DOHH2 (cell line): ENCODE measurements around the gene IL22RA2.

ENCODE experiments used
- H3F3A ChIP-seq: fragments of 200-600 bp; sonication (generic), shearing (Covaris generic); 2 replicates; pipeline ENCODE4 v1.6.0; 2016; ENCODE audit warnings: antibody characterized with exemption, mild to moderate bottlenecking; ENCODE audit not compliant: control insufficient read depth, insufficient read depth
- H3K27ac ChIP-seq: fragments of 200-600 bp; sonication (generic); 2 replicates; pipeline ENCODE4 v1.5.1; 2014; ENCODE audit warnings: low read depth, mild to moderate bottlenecking, low read length, moderate library complexity
- H3K27me3 ChIP-seq: fragments of 200-600 bp; sonication (generic); 2 replicates; pipeline ENCODE4 v1.6.1; 2014; ENCODE audit warnings: mild to moderate bottlenecking, low read length, mixed read lengths; ENCODE audit not compliant: control insufficient read depth
- H3K36me3 ChIP-seq: fragments of 200-600 bp; sonication (generic); 2 replicates; pipeline ENCODE4 v1.6.1; 2014; ENCODE audit warnings: mild to moderate bottlenecking, low read length, moderate library complexity, mixed read lengths; ENCODE audit not compliant: control insufficient read depth
- H3K4me1 ChIP-seq: fragments of 200-600 bp; sonication (generic); 2 replicates; pipeline ENCODE4 v1.6.1; 2014; ENCODE audit warnings: mild to moderate bottlenecking, low read length, mixed read lengths; ENCODE audit not compliant: control insufficient read depth
- H3K4me2 ChIP-seq: fragments of 200-600 bp; sonication (generic); 2 replicates; pipeline ENCODE4 v1.6.0; 2014; ENCODE audit warnings: mild to moderate bottlenecking, low read length, moderate library complexity
- H3K4me3 ChIP-seq: fragments of 200-600 bp; sonication (generic); 2 replicates; pipeline ENCODE4 v1.5.1; 2014; ENCODE audit warnings: mild to moderate bottlenecking, low read length, mixed read lengths
- H3K79me2 ChIP-seq: fragments of 200-600 bp; sonication (generic); 2 replicates; pipeline ENCODE4 v1.6.1; 2014; ENCODE audit warnings: mild to moderate bottlenecking, low read length, mixed read lengths; ENCODE audit not compliant: control insufficient read depth
- H3K9me2 ChIP-seq: fragments of 200-600 bp; sonication (generic); replicated peaks from 2 replicates; pipeline ENCODE4 v1.6.1; 2014; ENCODE audit warnings: mild to moderate bottlenecking, low read length, mixed read lengths; ENCODE audit not compliant: control insufficient read depth
- H3K9me3 ChIP-seq: fragments of 200-600 bp; sonication (generic); 2 replicates; pipeline ENCODE4 v1.6.1; 2014; ENCODE audit warnings: antibody characterized with exemption, low read length, mixed read lengths; ENCODE audit not compliant: control insufficient read depth, insufficient read depth
- H4K20me1 ChIP-seq: fragments of 200-600 bp; sonication (generic); 2 replicates; pipeline ENCODE4 v1.6.0; 2014; ENCODE audit warnings: low read depth, mild to moderate bottlenecking, antibody characterized with exemption, low read length, moderate library complexity; ENCODE audit not compliant: control insufficient read depth, insufficient read depth
- EZH2phosphoT487 ChIP-seq: fragments of 200-600 bp; sonication (generic); IDR thresholded peaks from 2 replicates; pipeline ENCODE4 v1.6.1; 2017; ENCODE audit warnings: borderline replicate concordance, mild to moderate bottlenecking, antibody characterized with exemption, low read length, moderate library complexity, mixed read lengths
- TF ChIP-seq, protein P1 (sequence below): fragments of 200-600 bp; sonication (generic); IDR thresholded peaks from one replicate; pipeline ENCODE4 v1.5.1; 2014; ENCODE audit warnings: antibody characterized with exemption, mild to moderate bottlenecking, low read depth, low read length; ENCODE audit not compliant: poor library complexity, severe bottlenecking

IL22RA2 gene

DNA sequence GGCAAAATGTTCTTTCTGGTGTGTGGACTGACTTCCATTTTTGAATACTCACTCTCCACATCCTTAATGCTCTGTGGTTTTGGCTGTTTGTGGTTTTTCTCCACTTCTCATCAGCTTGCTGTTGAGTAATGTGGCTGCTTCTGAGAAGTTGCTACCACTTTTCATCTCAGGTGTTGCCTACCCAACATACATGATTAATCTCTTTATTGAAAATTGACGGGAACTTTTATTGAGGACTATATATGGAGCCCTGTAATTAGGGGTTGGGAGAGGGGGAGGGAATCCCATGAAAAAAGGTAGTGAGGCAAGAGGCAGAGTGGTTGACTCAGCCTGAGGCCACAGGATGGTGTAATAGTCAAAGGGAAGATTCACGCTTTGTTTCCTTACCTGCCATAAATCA is 17.6 kb downstream of the IL22RA2 start:
- Histone ChIP-seq H3K36me3 (no peaks in the 10 kb centered on the region), H3K9me3 (peaks cover 3% of the 10 kb centered on the region; the same call in 1 of the 2 replicates), H3K9me2 (no peaks in the 10 kb centered on the region), H3K4me3 (no peak overlapping the region), H3K27ac (no peak overlapping the region), H4K20me1 (no peaks in the 10 kb centered on the region), H3F3A (no peaks in the 10 kb centered on the region), H3K4me1 (peaks cover 6% of the 10 kb centered on the region), H3K4me2 (no peak overlapping the region), H3K27me3 (no peaks in the 10 kb centered on the region), H3K79me2 (no peaks in the 10 kb centered on the region)
- no peak for TF ChIP-seq EZH2phosphoT487
- TF ChIP-seq, protein P1, sequence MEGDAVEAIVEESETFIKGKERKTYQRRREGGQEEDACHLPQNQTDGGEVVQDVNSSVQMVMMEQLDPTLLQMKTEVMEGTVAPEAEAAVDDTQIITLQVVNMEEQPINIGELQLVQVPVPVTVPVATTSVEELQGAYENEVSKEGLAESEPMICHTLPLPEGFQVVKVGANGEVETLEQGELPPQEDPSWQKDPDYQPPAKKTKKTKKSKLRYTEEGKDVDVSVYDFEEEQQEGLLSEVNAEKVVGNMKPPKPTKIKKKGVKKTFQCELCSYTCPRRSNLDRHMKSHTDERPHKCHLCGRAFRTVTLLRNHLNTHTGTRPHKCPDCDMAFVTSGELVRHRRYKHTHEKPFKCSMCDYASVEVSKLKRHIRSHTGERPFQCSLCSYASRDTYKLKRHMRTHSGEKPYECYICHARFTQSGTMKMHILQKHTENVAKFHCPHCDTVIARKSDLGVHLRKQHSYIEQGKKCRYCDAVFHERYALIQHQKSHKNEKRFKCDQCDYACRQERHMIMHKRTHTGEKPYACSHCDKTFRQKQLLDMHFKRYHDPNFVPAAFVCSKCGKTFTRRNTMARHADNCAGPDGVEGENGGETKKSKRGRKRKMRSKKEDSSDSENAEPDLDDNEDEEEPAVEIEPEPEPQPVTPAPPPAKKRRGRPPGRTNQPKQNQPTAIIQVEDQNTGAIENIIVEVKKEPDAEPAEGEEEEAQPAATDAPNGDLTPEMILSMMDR: no peak

DNA sequence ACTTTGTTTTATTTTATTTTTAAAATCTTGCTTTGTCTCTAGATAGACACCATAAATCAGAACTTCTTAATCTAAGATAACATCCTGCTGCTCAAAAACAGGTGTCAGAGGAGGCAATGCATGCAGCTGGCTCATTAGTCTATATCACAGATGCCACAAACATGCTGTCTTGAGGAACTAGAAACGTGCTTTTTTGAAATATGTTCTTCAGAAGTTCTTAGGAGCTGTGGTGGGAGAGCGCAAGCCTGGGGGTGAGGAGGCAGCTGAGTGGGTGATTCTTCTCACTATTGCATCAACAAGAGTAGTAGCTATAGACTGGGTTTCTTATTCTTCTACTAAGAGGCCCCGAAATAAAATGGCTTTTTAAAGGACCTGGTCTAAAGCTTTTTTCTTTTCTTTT is 23.4 kb downstream of the IL22RA2 start:
- H3K4me3 ChIP-seq: no peak overlapping the region
- no peaks in the 10 kb centered on the region for H3K79me2 ChIP-seq
- TF ChIP-seq EZH2phosphoT487: no peak
- TF ChIP-seq, protein P1: no peak
- H3K27me3 ChIP-seq: no peaks in the 10 kb centered on the region
- H3K36me3 ChIP-seq: no peaks in the 10 kb centered on the region
- H3K9me2 ChIP-seq: no peaks in the 10 kb centered on the region
- no peaks in the 10 kb centered on the region for H4K20me1 ChIP-seq
- no peaks in the 10 kb centered on the region for H3F3A ChIP-seq
- no peak overlapping the region for H3K27ac ChIP-seq
- peaks cover 7% of the 10 kb centered on the region; the same call in 1 of the 2 replicates for H3K4me1 ChIP-seq
- no peak overlapping the region for H3K4me2 ChIP-seq
- peaks cover 6% of the 10 kb centered on the region; the same call in 1 of the 2 replicates for H3K9me3 ChIP-seq

GRCh38 chr6:137149035-137149393 is 24.4 kb downstream of the IL22RA2 start:
- H3K27me3 ChIP-seq: no peaks in the 10 kb centered on the region
- no peaks in the 10 kb centered on the region for H4K20me1 ChIP-seq
- H3K36me3 ChIP-seq: no peaks in the 10 kb centered on the region
- H3K79me2 ChIP-seq: no peaks in the 10 kb centered on the region
- H3K9me3 ChIP-seq: peaks cover 6% of the 10 kb centered on the region; the same call in 1 of the 2 replicates
- H3K4me1 ChIP-seq: peaks cover 7% of the 10 kb centered on the region; the same call in 1 of the 2 replicates
- TF ChIP-seq, protein P1: no peak
- no peak overlapping the region for H3K27ac ChIP-seq
- H3K4me2 ChIP-seq: no peak overlapping the region
- H3K9me2 ChIP-seq: no peaks in the 10 kb centered on the region
- H3K4me3 ChIP-seq: no peak overlapping the region
- no peaks in the 10 kb centered on the region for H3F3A ChIP-seq
